Tibial nerve (tissue), 4 donors: ENCODE measurements around the gene ACE2. TPM values are rescaled to one million over a fixed set of nuclear protein-coding genes. Genes with fewer than 3 reads are reported as not detected.

Experiments
- DNase-seq, 2 donors: peaks; one replicate each; pipeline ENCODE4 v3.0.0-alpha.2; 2019; ENCODE audit warnings: low spot score in 2 of 2
- H3K27ac ChIP-seq, 4 donors: fragments of 200-600 bp; sonication (generic) in 3 of 4; one replicate each; pipeline ENCODE4 v1.5.1; 2017 to 2019; ENCODE audit warnings: mild to moderate bottlenecking in 1 of 4
- H3K27me3 ChIP-seq, 2 donors: fragments of 200-600 bp; sonication (generic) in 1 of 2; one replicate each; pipeline versions ENCODE4 v1.5.1 to v1.6.0; 2017 to 2019
- H3K36me3 ChIP-seq, 3 donors: fragments of 200-600 bp; sonication (generic); one replicate each; pipeline ENCODE4 v1.5.1; 2018 to 2019
- H3K4me1 ChIP-seq, 4 donors: fragments of 200-600 bp; sonication (generic) in 3 of 4; one replicate each; pipeline ENCODE4 v1.5.1; 2017 to 2019
- H3K4me3 ChIP-seq, 4 donors: fragments of 200-600 bp; sonication (generic) in 3 of 4; one replicate each; pipeline ENCODE4 v1.5.1; 2017 to 2019; ENCODE audit warnings: mild to moderate bottlenecking in 1 of 4, moderate library complexity in 1 of 4
- H3K9me3 ChIP-seq, 4 donors: fragments of 200-600 bp; sonication (generic) in 3 of 4; one replicate each; pipeline ENCODE4 v1.5.1; 2017 to 2019
- CTCF ChIP-seq, 5 experiments: fragments of 200-600 bp in 3 of 5; fragments of 450-650 bp in 2 of 5; sonication (generic) in 3 of 5; IDR thresholded peaks; one replicate each; pipeline ENCODE4 v1.5.1; 2016 to 2019; ENCODE audit warnings: antibody characterized with exemption in 5 of 5, mild to moderate bottlenecking in 3 of 5, moderate library complexity in 2 of 5
- EP300 ChIP-seq, 2 donors: sonication (generic); formaldehyde crosslinking; IDR thresholded peaks; one replicate each; pipeline ENCODE4 v1.6.1; 2017; ENCODE audit warnings: antibody characterized with exemption in 2 of 2, mild to moderate bottlenecking in 1 of 2
- POLR2A ChIP-seq, 2 donors: fragments of 450-650 bp; IDR thresholded peaks; one replicate each; pipeline ENCODE4 v1.6.1; 2017; ENCODE audit warnings: antibody characterized with exemption in 2 of 2, mild to moderate bottlenecking in 2 of 2, moderate library complexity in 2 of 2
- WGBS, 2 donors: methylation state at CpG; one replicate each; pipeline ENCODE4 v1.1.5; 2018; 5-methylcytosine and 5-hydroxymethylcytosine counted together
- total RNA-seq, 4 donors: library from RNA; depleted of rRNA; stranded (reverse); fragments of >200 nt; gene quantifications; one replicate each; pipeline ENCODE4 v1.1.0, GENCODE V29; 2016

The ACE2 gene
- total RNA-seq, 4 donors from 2014 or later, result 0.30 to 1.1 (median 0.92) TPM

- 44 to 49% methylated on average over 5 of the region's 5 CpGs for WGBS, 2 donors
- TF ChIP-seq POLR2A (IDR thresholded peaks at IDR 0.05) (no peak), EP300 (IDR thresholded peaks at IDR 0.05) (no peak), CTCF (IDR thresholded peaks at IDR 0.05) (no peak)
- no peaks in the 10 kb centered on the region for H3K4me1 ChIP-seq
- H3K9me3 ChIP-seq, result no peaks in the 10 kb centered on the region
- H3K27me3 ChIP-seq, result peaks cover 0 to 10% of the 10 kb centered on the region in 2 donors
- no peak for DNase-seq
- H3K27ac ChIP-seq, result no peak overlapping the region
- H3K36me3 ChIP-seq, result no peaks in the 10 kb centered on the region
- no peak overlapping the region for H3K4me3 ChIP-seq
These were observed 20.7 kb downstream of the ACE2 start for GRCh38 chrX:15579778-15580747.

DNA sequence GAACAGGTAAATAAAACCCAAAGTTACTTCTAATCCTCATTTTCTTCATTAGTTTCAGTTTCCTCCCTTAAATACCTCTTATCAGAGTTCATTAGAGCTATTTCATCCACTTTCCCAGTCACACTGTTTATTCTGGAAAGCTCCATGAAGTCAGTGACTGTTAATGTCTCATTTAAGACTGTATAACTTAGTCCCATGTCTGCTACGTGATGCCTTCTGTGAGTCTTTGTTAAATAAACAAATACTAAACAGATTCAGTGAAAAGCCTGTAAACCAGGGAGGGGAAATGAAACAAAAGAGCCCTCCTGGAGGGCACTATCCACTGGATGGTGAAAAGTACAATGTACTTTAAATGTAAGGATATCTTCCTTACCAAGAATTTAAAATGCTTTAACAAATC lies 24.7 kb downstream of the ACE2 start:
- no peak for DNase-seq
- Histone ChIP-seq H3K4me1 (no peaks in the 10 kb centered on the region), H3K9me3 (no peaks in the 10 kb centered on the region), H3K4me3 (no peak overlapping the region), H3K27ac (no peak overlapping the region), H3K36me3 (no peaks in the 10 kb centered on the region), H3K27me3 (peaks cover 0 to 15% of the 10 kb centered on the region in 2 donors)
- 18 to 35% methylated on average over 1 of the region's 1 CpG for WGBS, 2 donors
- TF ChIP-seq POLR2A (IDR thresholded peaks at IDR 0.05), result no peak
- TF ChIP-seq CTCF (IDR thresholded peaks at IDR 0.05), result no peak
- TF ChIP-seq EP300 (IDR thresholded peaks at IDR 0.05), result no peak

DNA sequence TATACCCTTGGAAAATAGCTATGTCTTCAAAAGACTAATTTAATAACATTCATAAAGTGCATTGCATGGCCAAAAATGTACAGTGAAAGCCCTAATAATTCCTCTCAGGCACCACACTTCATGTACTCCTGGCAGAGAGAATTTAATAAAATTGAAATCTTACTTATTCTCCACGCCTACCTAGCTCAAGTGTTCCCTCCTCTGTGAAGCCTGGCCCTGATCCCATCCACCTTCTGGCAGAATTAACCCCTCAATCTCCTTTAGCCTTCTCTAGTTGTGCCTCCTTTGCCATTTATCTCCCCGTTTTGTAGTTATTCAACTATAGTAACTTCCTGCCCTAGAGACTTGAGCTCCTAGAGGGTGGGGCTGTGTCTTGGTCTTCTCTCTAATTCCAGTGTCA lies 26.7 kb downstream of the ACE2 start:
- TF ChIP-seq CTCF (IDR thresholded peaks at IDR 0.05) (no peak), EP300 (IDR thresholded peaks at IDR 0.05) (no peak), POLR2A (IDR thresholded peaks at IDR 0.05) (no peak)
- Histone ChIP-seq H3K4me1 (no peaks in the 10 kb centered on the region), H3K27ac (no peak overlapping the region), H3K36me3 (no peaks in the 10 kb centered on the region), H3K4me3 (no peak overlapping the region), H3K27me3 (peaks cover 0 to 25% of the 10 kb centered on the region in 2 donors), H3K9me3 (no peaks in the 10 kb centered on the region)
- no peak for DNase-seq
- WGBS, 2 donors, result 35 to 41% methylated on average over 2 of the region's 2 CpGs

GRCh38 chrX:15570145-15570544 lies 30.6 kb downstream of the ACE2 start:
- peaks cover 0 to 20% of the 10 kb centered on the region in 2 donors for H3K27me3 ChIP-seq
- WGBS, 2 donors, result 19 to 27% methylated on average over 1 of the region's 1 CpG

More at GRCh38 chrX:15570145-15570544, 30.6 kb downstream of the ACE2 start:
- no peaks in the 10 kb centered on the region for H3K9me3 ChIP-seq
- no peak overlapping the region for H3K27ac ChIP-seq
- TF ChIP-seq EP300 (IDR thresholded peaks at IDR 0.05) (no peak), CTCF (IDR thresholded peaks at IDR 0.05) (no peak), POLR2A (IDR thresholded peaks at IDR 0.05) (no peak)
- H3K36me3 ChIP-seq, result no peaks in the 10 kb centered on the region
- no peak for DNase-seq
- no peaks in the 10 kb centered on the region for H3K4me1 ChIP-seq
- H3K4me3 ChIP-seq, result no peak overlapping the region
